Measurements from ENCODE around the gene WDFY3.

WDFY3 gene

DNA sequence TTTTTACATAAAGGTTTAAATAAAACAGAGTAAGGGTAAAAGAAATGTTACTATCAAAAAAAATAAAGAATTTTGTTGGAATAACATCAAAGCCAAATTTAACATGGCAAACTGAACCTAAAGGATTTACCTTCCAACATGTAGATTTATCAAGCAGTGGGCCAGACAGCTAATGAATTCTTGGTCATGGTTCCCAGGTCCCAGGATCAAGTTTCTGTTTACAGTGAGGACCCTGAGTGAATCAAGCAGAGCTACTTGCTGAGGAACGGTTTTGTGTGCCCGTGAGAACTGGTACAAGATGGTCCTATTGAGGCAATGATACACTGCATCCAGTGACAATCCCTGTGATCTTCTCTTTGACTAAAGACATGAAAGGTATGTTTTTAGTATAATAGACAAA lies 226.4 kb downstream of the WDFY3 start:
- no peak for TF ChIP-seq CSDC2 (CRISPR knock-in tag; IDR thresholded peaks at IDR 0.05)
- TF ChIP-seq, protein P1, sequence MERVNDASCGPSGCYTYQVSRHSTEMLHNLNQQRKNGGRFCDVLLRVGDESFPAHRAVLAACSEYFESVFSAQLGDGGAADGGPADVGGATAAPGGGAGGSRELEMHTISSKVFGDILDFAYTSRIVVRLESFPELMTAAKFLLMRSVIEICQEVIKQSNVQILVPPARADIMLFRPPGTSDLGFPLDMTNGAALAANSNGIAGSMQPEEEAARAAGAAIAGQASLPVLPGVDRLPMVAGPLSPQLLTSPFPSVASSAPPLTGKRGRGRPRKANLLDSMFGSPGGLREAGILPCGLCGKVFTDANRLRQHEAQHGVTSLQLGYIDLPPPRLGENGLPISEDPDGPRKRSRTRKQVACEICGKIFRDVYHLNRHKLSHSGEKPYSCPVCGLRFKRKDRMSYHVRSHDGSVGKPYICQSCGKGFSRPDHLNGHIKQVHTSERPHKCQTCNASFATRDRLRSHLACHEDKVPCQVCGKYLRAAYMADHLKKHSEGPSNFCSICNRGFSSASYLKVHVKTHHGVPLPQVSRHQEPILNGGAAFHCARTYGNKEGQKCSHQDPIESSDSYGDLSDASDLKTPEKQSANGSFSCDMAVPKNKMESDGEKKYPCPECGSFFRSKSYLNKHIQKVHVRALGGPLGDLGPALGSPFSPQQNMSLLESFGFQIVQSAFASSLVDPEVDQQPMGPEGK (CRISPR knock-in tag; IDR thresholded peaks at IDR 0.05; ENCODE audit: borderline replicate concordance), result no peak
- TF ChIP-seq PPARA (CRISPR knock-in tag; IDR thresholded peaks at IDR 0.05; ENCODE audit: borderline replicate concordance), result no peak
- no peak for TF ChIP-seq ISL1 (CRISPR knock-in tag; IDR thresholded peaks at IDR 0.05)
- TF ChIP-seq ZC3H10 (CRISPR knock-in tag; IDR thresholded peaks at IDR 0.05), result no peak
- no peak for TF ChIP-seq SNAI2 (CRISPR knock-in tag; IDR thresholded peaks at IDR 0.05)
- TF ChIP-seq ZNF70 (CRISPR knock-in tag; IDR thresholded peaks at IDR 0.05), result no peak
- no peak for TF ChIP-seq TOX (CRISPR knock-in tag; IDR thresholded peaks at IDR 0.05; ENCODE audit: borderline replicate concordance)
- TF ChIP-seq GLIS3 (CRISPR knock-in tag; IDR thresholded peaks at IDR 0.05), result no peak
- no peak for TF ChIP-seq ARNTL (CRISPR knock-in tag; IDR thresholded peaks at IDR 0.05; ENCODE audit: borderline replicate concordance, low read depth)
- TF ChIP-seq, protein P2, sequence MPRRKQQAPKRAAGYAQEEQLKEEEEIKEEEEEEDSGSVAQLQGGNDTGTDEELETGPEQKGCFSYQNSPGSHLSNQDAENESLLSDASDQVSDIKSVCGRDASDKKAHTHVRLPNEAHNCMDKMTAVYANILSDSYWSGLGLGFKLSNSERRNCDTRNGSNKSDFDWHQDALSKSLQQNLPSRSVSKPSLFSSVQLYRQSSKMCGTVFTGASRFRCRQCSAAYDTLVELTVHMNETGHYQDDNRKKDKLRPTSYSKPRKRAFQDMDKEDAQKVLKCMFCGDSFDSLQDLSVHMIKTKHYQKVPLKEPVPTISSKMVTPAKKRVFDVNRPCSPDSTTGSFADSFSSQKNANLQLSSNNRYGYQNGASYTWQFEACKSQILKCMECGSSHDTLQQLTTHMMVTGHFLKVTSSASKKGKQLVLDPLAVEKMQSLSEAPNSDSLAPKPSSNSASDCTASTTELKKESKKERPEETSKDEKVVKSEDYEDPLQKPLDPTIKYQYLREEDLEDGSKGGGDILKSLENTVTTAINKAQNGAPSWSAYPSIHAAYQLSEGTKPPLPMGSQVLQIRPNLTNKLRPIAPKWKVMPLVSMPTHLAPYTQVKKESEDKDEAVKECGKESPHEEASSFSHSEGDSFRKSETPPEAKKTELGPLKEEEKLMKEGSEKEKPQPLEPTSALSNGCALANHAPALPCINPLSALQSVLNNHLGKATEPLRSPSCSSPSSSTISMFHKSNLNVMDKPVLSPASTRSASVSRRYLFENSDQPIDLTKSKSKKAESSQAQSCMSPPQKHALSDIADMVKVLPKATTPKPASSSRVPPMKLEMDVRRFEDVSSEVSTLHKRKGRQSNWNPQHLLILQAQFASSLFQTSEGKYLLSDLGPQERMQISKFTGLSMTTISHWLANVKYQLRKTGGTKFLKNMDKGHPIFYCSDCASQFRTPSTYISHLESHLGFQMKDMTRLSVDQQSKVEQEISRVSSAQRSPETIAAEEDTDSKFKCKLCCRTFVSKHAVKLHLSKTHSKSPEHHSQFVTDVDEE (CRISPR knock-in tag; IDR thresholded peaks at IDR 0.05), result no peak
- TF ChIP-seq BACH2 (CRISPR knock-in tag; IDR thresholded peaks at IDR 0.05; ENCODE audit: borderline replicate concordance), result no peak
- TF ChIP-seq, protein P3, sequence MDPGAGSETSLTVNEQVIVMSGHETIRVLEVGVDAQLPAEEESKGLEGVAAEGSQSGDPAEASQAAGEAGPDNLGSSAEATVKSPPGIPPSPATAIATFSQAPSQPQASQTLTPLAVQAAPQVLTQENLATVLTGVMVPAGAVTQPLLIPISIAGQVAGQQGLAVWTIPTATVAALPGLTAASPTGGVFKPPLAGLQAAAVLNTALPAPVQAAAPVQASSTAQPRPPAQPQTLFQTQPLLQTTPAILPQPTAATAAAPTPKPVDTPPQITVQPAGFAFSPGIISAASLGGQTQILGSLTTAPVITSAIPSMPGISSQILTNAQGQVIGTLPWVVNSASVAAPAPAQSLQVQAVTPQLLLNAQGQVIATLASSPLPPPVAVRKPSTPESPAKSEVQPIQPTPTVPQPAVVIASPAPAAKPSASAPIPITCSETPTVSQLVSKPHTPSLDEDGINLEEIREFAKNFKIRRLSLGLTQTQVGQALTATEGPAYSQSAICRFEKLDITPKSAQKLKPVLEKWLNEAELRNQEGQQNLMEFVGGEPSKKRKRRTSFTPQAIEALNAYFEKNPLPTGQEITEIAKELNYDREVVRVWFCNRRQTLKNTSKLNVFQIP (CRISPR knock-in tag; IDR thresholded peaks at IDR 0.05; ENCODE audit: borderline replicate concordance, low read depth), result no peak
- no peak for ATAC-seq

DNA sequence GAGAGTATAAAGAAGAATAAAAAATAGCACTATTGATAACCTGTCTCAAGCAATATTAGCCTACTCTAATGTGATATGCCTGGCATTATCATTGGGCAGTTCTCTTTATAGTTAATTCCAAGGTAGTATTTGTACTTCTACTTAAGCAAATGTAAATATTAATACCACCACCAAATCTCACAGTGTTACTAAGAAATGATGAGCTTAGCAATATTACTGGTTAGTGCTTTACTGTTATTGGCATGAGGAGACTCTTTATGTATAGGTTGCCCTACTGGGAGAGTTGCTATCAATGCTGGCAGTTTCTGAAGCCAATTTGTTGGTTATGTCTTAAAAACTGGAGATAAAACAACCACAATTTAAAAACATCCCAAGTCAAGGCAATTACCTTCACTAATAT lies 227.9 kb downstream of the WDFY3 start:
- ATAC-seq, result no peak
- TF ChIP-seq PPARA (CRISPR knock-in tag; IDR thresholded peaks at IDR 0.05; ENCODE audit: borderline replicate concordance) (no peak), ARNTL (CRISPR knock-in tag; IDR thresholded peaks at IDR 0.05; ENCODE audit: borderline replicate concordance, low read depth) (no peak), ZFP30 (CRISPR knock-in tag; IDR thresholded peaks at IDR 0.05) (no peak), CSDC2 (CRISPR knock-in tag; IDR thresholded peaks at IDR 0.05) (no peak)
- TF ChIP-seq, protein P4, sequence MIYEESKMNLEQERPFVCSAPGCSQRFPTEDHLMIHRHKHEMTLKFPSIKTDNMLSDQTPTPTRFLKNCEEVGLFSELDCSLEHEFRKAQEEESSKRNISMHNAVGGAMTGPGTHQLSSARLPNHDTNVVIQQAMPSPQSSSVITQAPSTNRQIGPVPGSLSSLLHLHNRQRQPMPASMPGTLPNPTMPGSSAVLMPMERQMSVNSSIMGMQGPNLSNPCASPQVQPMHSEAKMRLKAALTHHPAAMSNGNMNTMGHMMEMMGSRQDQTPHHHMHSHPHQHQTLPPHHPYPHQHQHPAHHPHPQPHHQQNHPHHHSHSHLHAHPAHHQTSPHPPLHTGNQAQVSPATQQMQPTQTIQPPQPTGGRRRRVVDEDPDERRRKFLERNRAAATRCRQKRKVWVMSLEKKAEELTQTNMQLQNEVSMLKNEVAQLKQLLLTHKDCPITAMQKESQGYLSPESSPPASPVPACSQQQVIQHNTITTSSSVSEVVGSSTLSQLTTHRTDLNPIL (CRISPR knock-in tag; IDR thresholded peaks at IDR 0.05; ENCODE audit: low read depth), result no peak

DNA sequence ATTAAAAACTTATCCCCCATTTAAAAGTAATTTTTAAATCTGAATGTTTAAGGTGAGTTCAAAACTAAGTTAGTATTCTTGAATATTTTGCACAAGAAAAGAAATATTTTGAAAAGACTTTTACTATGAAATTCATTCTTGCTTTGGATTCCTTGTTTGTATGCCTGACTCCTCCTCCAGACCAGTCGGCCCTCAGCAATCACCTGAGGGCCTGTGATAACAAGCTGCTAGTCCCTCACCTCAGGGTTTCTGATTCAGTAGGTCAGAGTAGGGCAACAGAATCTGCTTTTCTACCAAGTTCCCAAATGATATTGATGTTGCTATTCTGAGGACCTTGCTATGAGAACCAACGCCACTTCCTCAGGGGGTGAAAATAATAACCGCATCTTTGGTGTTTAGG lies 228.8 kb downstream of the WDFY3 start:
- no peak for ATAC-seq
- TF ChIP-seq, protein P2 (CRISPR knock-in tag; IDR thresholded peaks at IDR 0.05), result no peak
- TF ChIP-seq ISL1 (CRISPR knock-in tag; IDR thresholded peaks at IDR 0.05) (no peak), TCF4 (CRISPR knock-in tag; IDR thresholded peaks at IDR 0.05; ENCODE audit: borderline replicate concordance) (no peak), RARB (CRISPR knock-in tag; IDR thresholded peaks at IDR 0.05) (no peak), BACH2 (CRISPR knock-in tag; IDR thresholded peaks at IDR 0.05; ENCODE audit: borderline replicate concordance) (no peak)
- TF ChIP-seq, protein P1 (CRISPR knock-in tag; IDR thresholded peaks at IDR 0.05; ENCODE audit: borderline replicate concordance), result no peak

Data from SK-N-SH treated with all-trans-retinoic acid at 6 μM for 48 hours (cell line).